SH-SY5Y (cell line): ENCODE results near the gene IDH1.

ENCODE experiments used
- GATA2 ChIP-seq: IDR thresholded peaks from 2 replicates; pipeline ENCODE4 v1.6.1; 2011; ENCODE audit warnings: mild to moderate bottlenecking, low read depth, low read length
- GATA3 ChIP-seq: IDR thresholded peaks from 2 replicates; pipeline ENCODE4 v1.6.1; 2011; ENCODE audit warnings: low read depth, mild to moderate bottlenecking, low read length, moderate library complexity

The IDH1 gene

GRCh38 chr2:208204166-208204565 lies 50.7 kb downstream of the IDH1 start:
- TF ChIP-seq GATA3 = no peak
- no peak for TF ChIP-seq GATA2

GRCh38 chr2:208195531-208195930 lies 59.3 kb downstream of the IDH1 start:
- no peak for TF ChIP-seq GATA2
- no peak for TF ChIP-seq GATA3

GRCh38 chr2:208192611-208193236 lies 62.1 kb downstream of the IDH1 start:
- TF ChIP-seq GATA2 = no peak
- no peak for TF ChIP-seq GATA3

- no peak for TF ChIP-seq GATA3
- no peak for TF ChIP-seq GATA2
Observed at GRCh38 chr2:208189810-208190503, 64.9 kb downstream of the IDH1 start, which contains the start of gene C2orf80. Gene C2orf80, minus strand, starts transcription at chr2:208190030. Its CDS starts 3,044 bp downstream, at chr2:208186986.

- no peak for TF ChIP-seq GATA2
- TF ChIP-seq GATA3 = no peak
Observed at GRCh38 chr2:208189069-208189809, 65.6 kb downstream of the IDH1 start.

- TF ChIP-seq GATA3 = no peak
- TF ChIP-seq GATA2 = no peak
Observed at GRCh38 chr2:208186893-208187292, 68.0 kb downstream of the IDH1 start.

GRCh38 chr2:208186465-208186864 lies 68.4 kb downstream of the IDH1 start:
- TF ChIP-seq GATA2 (no peak), GATA3 (no peak)
